Middle frontal gyrus (tissue), 1 donor: Measurements from ENCODE around the gene AK4.
"Not testable (repeated sequence)": the region's sequence is repeated elsewhere in the genome, so short reads cannot be mapped to it uniquely, and the experiment has no call there.

Source experiments
- DNase-seq: peaks from one replicate; pipeline ENCODE4 v3.0.0-alpha.2; 2015; ENCODE audit warnings: low spot score; ENCODE audit errors: extremely low spot score

The AK4 gene

GRCh38 chr1:65150108-65150463 is 2.1 kb downstream of the AK4 start:
- no peak for DNase-seq

- DNase-seq: no peak
Observed at GRCh38 chr1:65150583-65151263, 2.7 kb downstream of the AK4 start.

DNA sequence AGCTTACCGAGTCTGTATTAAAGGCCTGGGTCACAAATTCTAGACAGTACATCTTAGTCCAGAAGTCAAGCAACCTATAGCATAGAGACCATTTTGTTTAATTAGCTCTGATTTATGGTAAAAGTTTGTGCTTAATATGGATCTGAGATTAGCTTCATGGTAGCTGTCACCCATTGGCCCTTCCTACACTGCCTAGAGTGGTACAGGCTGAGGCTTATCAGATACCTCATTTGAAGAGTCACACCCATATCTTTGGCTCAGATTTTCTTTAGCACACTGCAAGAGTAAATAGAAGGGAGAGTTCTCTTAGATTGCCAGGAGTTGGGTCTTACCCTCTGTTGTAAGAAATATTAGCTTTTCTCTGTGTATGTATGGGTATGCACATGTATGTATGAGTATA is 3.6 kb downstream of the AK4 start:
- DNase-seq: no peak

DNA sequence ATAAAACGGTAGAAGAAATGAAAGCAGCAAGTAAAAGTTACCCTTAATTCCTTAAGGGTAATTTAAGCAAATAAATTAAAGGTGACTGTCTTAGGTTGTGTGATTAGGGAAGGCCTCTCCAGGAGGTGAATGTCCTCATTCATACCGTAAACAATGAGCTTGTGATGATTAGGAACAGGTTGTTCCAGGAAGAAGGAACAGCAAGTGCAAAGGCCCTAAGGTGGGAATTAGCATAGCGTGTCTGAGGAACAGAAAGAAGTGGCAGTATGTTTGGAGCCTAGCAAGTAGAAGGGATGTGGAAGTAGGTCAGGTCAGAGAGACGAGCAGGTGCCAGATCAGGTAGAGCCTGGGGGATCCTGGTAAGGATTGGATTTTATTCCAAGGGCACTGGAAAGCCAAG is 5.6 kb downstream of the AK4 start:
- DNase-seq: no peak

DNA sequence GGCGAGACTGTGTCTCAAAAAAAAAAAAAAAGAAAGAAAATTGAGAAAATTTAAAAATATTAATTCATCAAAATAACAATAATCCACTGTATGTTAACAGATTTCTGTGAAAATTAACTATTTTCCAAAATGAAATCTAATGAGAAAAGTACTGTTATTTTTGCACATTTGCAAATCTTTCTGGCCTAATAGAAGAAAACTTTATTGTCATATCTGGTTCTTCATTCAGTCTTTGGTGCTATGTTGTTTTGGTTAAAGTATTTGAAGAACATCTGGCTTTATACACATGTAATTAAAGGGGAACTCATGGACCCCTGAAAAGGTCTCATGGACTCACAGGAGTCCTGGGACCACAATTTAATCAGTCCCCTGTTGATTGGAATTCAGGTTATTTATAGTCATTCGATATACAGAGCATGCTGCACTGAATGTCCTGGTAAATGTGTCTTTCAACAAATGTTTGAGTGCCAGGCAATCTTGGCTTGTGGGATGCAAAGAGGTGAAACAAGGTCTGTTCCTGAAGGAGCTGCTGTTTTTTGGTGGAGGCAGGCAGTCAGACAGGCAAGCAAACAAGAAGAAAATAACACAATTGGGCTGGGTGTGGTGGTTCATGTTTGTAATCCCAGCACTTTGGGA is 9.0 kb downstream of the AK4 start:
- no peak for DNase-seq

DNA sequence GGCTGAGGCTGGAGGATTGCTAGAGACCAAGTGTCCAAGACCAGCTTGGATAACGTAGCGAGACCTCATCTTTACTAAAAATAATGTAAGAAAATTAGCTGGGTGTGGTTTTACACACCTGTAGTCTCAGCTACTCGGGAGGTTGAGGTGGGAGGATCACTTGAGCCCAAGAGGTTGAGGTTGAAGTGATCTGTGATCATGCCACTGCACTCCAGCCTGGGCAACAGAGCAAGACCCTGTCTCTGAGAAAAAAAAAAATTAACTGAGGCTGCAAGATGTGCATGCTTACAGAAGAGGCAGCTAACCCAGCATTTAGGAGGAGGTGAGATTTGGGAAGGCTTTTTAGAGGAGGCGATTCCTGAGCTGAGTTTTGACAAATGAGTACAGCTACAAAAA is 9.5 kb downstream of the AK4 start:
- no peak for DNase-seq

DNA sequence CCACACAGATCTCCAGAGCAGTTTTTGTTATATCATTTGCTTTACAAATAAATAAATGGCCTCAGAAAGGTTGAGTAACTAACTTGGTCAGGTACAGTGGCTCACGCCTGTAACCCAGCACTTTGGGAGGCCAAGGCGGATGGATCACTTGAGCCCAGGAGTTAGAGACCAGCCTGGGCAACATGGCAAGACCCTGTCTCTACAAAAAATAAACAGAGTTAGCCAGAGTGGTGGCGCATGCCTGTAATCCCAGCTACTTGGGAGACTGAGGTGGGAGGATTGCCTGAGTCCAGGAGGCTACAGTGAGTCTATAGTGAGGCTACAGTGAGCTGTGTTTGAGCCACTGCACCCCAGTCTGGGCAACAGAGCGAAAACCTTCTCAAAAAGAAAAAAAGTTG is 11.3 kb downstream of the AK4 start:
- not testable (repeated sequence) for DNase-seq

- DNase-seq: no peak
Observed at GRCh38 chr1:65159801-65160523, 12.0 kb downstream of the AK4 start.

- no peak for DNase-seq
Observed at GRCh38 chr1:65163201-65163805, 15.3 kb downstream of the AK4 start.

DNA sequence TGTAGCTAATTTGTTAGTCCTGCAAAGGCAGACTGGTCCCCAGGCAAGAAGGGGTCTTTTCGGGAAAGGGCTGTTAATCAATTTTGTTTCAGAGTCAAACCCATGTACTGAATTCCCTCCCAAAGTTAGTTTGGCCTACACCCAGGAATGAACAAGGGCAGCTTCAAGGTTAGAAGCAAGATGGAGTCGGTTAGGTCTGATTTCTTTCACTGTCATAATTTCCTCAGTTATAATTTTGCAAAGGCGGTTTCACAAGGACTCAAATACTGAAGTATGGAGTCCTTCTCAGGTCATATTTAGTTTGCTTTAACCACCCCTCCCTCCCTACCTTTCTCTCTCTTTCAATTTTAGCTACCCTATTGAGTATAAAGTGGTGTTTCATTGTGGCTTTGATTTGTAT is 16.1 kb downstream of the AK4 start:
- DNase-seq: not testable (repeated sequence)

- DNase-seq: no peak
Observed at GRCh38 chr1:65164633-65165032, 16.6 kb downstream of the AK4 start.

DNA sequence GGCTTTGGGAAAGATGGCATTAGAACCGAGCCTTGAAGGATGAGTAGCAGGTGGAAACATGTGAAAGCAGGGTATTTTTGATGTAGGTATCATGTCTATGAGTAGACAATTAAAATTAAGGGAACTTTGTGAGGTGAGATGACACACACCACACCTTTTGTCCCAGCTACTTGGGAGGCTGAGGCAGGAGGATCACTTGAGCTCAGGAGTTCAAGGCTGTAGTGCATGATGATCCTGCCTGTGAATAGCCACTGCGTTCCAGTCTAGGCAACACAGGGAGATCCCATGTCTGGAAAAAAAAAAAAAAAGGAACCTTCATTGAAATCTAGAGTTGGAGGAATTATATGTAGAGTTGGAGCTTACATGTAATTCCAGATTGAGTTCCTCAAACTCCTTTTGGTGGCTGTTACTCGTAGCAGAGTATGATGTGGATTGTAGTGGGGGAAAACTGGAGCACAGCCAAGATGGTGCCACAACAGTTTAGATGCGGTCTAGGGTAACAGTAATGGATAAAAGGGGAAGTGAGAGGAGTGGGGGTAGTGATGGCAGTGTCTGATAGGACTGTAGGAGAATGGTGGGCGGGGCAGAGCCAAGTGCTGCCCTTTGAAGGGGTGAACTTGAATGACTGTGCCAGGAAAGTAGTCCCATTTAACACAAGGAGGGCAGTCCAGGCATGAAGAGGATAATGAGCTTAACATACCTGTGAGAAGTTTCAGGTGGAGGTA is 17.4 kb downstream of the AK4 start:
- no peak for DNase-seq

GRCh38 chr1:65166572-65167305 is 18.7 kb downstream of the AK4 start:
- no peak for DNase-seq

GRCh38 chr1:65167586-65168242 is 19.7 kb downstream of the AK4 start:
- DNase-seq: no peak

GRCh38 chr1:65168867-65169266 is 20.9 kb downstream of the AK4 start:
- no peak for DNase-seq

- DNase-seq: no peak
Observed at GRCh38 chr1:65170511-65171142, 22.6 kb downstream of the AK4 start.

- DNase-seq: no peak
Observed at GRCh38 chr1:65172936-65173690, 25.1 kb downstream of the AK4 start.

- no peak for DNase-seq
Observed at GRCh38 chr1:65174585-65174984, 26.6 kb downstream of the AK4 start.
